Measurements from ENCODE around the gene GFRA4.

Gene GFRA4

DNA sequence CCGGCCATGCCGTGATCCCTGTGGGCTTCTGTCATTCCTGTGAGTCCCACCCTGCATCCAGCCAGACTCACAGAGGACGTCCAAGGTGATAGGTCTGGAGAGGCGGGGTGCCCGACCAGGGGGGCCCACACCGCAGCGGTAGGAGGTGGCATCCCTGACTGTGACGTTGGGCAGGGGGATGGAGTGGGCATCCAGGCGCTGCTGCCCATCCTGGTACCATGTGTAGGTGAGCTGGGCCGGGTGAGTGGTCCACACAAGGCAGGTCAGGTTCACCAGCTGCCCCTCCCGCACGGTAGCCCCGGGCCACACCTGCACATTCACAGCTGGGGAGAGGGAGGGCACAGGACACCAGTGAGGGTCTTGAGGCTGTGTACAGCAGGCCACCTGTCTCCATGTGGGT lies 30.2 kb upstream of the GFRA4 start:
- TF ChIP-seq EZH2phosphoT487 (IDR thresholded peaks at IDR 0.05; ENCODE audit: low read length) (no peak), EZH2 (optimal IDR thresholded peaks at IDR 0.05; ENCODE audit: low read depth, low read length) (no peak)
- TF ChIP-seq, protein P1, sequence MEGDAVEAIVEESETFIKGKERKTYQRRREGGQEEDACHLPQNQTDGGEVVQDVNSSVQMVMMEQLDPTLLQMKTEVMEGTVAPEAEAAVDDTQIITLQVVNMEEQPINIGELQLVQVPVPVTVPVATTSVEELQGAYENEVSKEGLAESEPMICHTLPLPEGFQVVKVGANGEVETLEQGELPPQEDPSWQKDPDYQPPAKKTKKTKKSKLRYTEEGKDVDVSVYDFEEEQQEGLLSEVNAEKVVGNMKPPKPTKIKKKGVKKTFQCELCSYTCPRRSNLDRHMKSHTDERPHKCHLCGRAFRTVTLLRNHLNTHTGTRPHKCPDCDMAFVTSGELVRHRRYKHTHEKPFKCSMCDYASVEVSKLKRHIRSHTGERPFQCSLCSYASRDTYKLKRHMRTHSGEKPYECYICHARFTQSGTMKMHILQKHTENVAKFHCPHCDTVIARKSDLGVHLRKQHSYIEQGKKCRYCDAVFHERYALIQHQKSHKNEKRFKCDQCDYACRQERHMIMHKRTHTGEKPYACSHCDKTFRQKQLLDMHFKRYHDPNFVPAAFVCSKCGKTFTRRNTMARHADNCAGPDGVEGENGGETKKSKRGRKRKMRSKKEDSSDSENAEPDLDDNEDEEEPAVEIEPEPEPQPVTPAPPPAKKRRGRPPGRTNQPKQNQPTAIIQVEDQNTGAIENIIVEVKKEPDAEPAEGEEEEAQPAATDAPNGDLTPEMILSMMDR (IDR thresholded peaks at IDR 0.05; ENCODE audit: low read length) = no peak
- Histone ChIP-seq H3K9me2 (replicated peaks; ENCODE audit: insufficient read depth, low read length) (no peaks in the 10 kb centered on the region), H3F3A (ENCODE audit: insufficient read depth, low read length) (no peaks in the 10 kb centered on the region), H2AFZ (ENCODE audit: low read length) (no peak overlapping the region), H3K27me3 (replicated peaks; ENCODE audit: insufficient read depth, low read length) (peaks cover 13% of the 10 kb centered on the region), H3K4me1 (ENCODE audit: low read length) (no peaks in the 10 kb centered on the region), H4K20me1 (ENCODE audit: insufficient read depth, low read length) (no peaks in the 10 kb centered on the region), H3K4me3 (ENCODE audit: low read length) (no peak overlapping the region), H3K79me2 (ENCODE audit: low read length) (no peaks in the 10 kb centered on the region), H3K9me3 (replicated peaks; ENCODE audit: insufficient read depth, low read length) (no peaks in the 10 kb centered on the region), H3K4me2 (ENCODE audit: low read depth, low read length) (no peak overlapping the region), H3K36me3 (replicated peaks; ENCODE audit: insufficient read depth, low read length) (no peaks in the 10 kb centered on the region), H3K9ac (ENCODE audit: low read length) (no peak overlapping the region), H3K27ac (ENCODE audit: low read length) (no peak overlapping the region)
- no peak for DNase-seq

DNA sequence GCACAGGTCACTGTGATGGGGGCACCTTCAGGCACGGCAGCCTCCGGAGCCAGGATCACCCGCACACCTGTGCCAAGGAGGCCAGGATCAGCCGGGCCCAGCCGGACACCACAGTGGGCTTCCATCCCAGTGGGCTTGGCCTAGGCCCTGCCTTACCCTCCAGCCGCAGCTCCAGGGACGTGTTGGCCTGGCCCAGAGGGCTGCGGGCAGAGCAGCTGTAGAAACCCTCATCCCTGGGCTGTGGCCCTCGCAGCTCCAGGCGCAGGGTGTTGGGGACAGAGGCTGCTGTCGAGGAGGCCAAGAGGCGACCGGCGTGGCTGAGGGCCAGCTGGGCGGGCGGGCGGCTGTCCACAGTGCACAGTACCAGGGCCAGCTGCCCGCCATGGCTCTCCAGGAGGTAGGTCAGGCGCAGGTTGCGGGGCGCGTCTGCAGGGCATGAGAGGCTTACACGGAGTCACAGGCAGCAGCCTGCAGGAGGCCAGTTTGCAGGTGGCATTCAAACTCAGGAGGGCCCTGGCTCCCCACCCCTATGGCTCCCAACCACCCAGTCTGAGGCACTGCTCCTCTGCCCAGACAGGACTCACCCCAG lies 29.6 kb upstream of the GFRA4 start:
- Histone ChIP-seq H3K4me1 (ENCODE audit: low read length) (no peaks in the 10 kb centered on the region), H3K4me2 (ENCODE audit: low read depth, low read length) (no peak overlapping the region)

DNA sequence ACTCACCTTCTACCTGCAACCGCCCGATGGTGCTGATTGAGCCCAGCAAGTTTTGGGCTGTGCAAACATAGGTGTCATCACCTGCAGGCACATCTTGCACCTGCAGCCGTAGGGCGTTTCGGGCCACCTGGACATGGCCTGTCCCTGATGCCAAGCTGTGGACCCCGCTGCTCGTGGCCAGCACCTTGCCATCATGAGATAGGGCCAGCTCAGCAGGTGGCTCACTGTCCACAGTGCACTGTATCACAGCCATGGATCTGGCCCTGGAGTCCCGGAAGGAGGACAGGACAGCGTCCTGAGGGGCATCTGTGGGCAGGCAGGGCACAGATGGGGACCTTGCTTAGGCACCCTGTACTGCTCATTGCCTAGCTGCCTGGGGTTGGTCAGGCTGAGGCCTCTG lies 28.7 kb upstream of the GFRA4 start:
- TF ChIP-seq, protein P1 (IDR thresholded peaks at IDR 0.05; ENCODE audit: low read length) = no peak
- TF ChIP-seq EZH2phosphoT487 (IDR thresholded peaks at IDR 0.05; ENCODE audit: low read length) (no peak), EZH2 (optimal IDR thresholded peaks at IDR 0.05; ENCODE audit: low read depth, low read length) (no peak)
- H4K20me1 ChIP-seq (ENCODE audit: insufficient read depth, low read length) = no peaks in the 10 kb centered on the region
- no peak for DNase-seq
- no peaks in the 10 kb centered on the region for H3K4me1 ChIP-seq (ENCODE audit: low read length)
- H3K79me2 ChIP-seq (ENCODE audit: low read length) = no peaks in the 10 kb centered on the region
- no peak overlapping the region for H3K9ac ChIP-seq (ENCODE audit: low read length)
- H3K27me3 ChIP-seq (replicated peaks; ENCODE audit: insufficient read depth, low read length) = no peaks in the 10 kb centered on the region
- H3F3A ChIP-seq (ENCODE audit: insufficient read depth, low read length) = no peaks in the 10 kb centered on the region
- H3K4me2 ChIP-seq (ENCODE audit: low read depth, low read length) = no peak overlapping the region
- H3K36me3 ChIP-seq (replicated peaks; ENCODE audit: insufficient read depth, low read length) = no peaks in the 10 kb centered on the region
- no peak overlapping the region for H3K27ac ChIP-seq (ENCODE audit: low read length)
- no peak overlapping the region for H2AFZ ChIP-seq (ENCODE audit: low read length)
- no peaks in the 10 kb centered on the region for H3K9me3 ChIP-seq (replicated peaks; ENCODE audit: insufficient read depth, low read length)
- H3K4me3 ChIP-seq (ENCODE audit: low read length) = no peak overlapping the region
- no peaks in the 10 kb centered on the region for H3K9me2 ChIP-seq (replicated peaks; ENCODE audit: insufficient read depth, low read length)

More for the DNA sequence above, 29.6 kb upstream of the GFRA4 start:
- no peaks in the 10 kb centered on the region for H3F3A ChIP-seq (ENCODE audit: insufficient read depth, low read length)
- H3K4me3 ChIP-seq (ENCODE audit: low read length) = no peak overlapping the region
- TF ChIP-seq EZH2 (optimal IDR thresholded peaks at IDR 0.05; ENCODE audit: low read depth, low read length) (no peak), EZH2phosphoT487 (IDR thresholded peaks at IDR 0.05; ENCODE audit: low read length) (no peak)
- TF ChIP-seq, protein P1 (IDR thresholded peaks at IDR 0.05; ENCODE audit: low read length) = no peak
- H3K79me2 ChIP-seq (ENCODE audit: low read length) = no peaks in the 10 kb centered on the region
- no peaks in the 10 kb centered on the region for H4K20me1 ChIP-seq (ENCODE audit: insufficient read depth, low read length)
- H3K36me3 ChIP-seq (replicated peaks; ENCODE audit: insufficient read depth, low read length) = no peaks in the 10 kb centered on the region
- no peak overlapping the region for H3K27ac ChIP-seq (ENCODE audit: low read length)
- H2AFZ ChIP-seq (ENCODE audit: low read length) = no peak overlapping the region
- H3K9ac ChIP-seq (ENCODE audit: low read length) = no peak overlapping the region
- H3K27me3 ChIP-seq (replicated peaks; ENCODE audit: insufficient read depth, low read length) = peaks cover 8% of the 10 kb centered on the region
- H3K9me3 ChIP-seq (replicated peaks; ENCODE audit: insufficient read depth, low read length) = no peaks in the 10 kb centered on the region
- no peak for DNase-seq
- no peaks in the 10 kb centered on the region for H3K9me2 ChIP-seq (replicated peaks; ENCODE audit: insufficient read depth, low read length)

All from MM.1S (cell line).